ENCODE data around the gene MTERF1.

GRCh38 chr7:91837397-91838070 is 43.0 kb downstream of the MTERF1 start:
- TF ChIP-seq CTCF (IDR thresholded peaks at IDR 0.05): no peak
- no peak for TF ChIP-seq ERG (CRISPR knock-in tag; IDR thresholded peaks at IDR 0.05)
- TF ChIP-seq NR2C2 (CRISPR knock-in tag; IDR thresholded peaks at IDR 0.05): no peak
- TF ChIP-seq USF1 (CRISPR knock-in tag; IDR thresholded peaks at IDR 0.05): no peak
- TF ChIP-seq SP1 (CRISPR knock-in tag; conservative IDR thresholded peaks at IDR 0.05): no peak
- TF ChIP-seq HMGXB4 (CRISPR knock-in tag; IDR thresholded peaks at IDR 0.05): no peak
- TF ChIP-seq ZSCAN18 (CRISPR knock-in tag; IDR thresholded peaks at IDR 0.05): no peak
- no peak for TF ChIP-seq USF2 (CRISPR knock-in tag; IDR thresholded peaks at IDR 0.05)
- no peak for TF ChIP-seq MAX (CRISPR knock-in tag; IDR thresholded peaks at IDR 0.05)
- TF ChIP-seq ESRRA (CRISPR knock-in tag; IDR thresholded peaks at IDR 0.05; ENCODE audit: borderline replicate concordance): no peak

Data from WTC11 (cell line).